ENCODE data around the gene MAP2K5.

Gene MAP2K5

DNA sequence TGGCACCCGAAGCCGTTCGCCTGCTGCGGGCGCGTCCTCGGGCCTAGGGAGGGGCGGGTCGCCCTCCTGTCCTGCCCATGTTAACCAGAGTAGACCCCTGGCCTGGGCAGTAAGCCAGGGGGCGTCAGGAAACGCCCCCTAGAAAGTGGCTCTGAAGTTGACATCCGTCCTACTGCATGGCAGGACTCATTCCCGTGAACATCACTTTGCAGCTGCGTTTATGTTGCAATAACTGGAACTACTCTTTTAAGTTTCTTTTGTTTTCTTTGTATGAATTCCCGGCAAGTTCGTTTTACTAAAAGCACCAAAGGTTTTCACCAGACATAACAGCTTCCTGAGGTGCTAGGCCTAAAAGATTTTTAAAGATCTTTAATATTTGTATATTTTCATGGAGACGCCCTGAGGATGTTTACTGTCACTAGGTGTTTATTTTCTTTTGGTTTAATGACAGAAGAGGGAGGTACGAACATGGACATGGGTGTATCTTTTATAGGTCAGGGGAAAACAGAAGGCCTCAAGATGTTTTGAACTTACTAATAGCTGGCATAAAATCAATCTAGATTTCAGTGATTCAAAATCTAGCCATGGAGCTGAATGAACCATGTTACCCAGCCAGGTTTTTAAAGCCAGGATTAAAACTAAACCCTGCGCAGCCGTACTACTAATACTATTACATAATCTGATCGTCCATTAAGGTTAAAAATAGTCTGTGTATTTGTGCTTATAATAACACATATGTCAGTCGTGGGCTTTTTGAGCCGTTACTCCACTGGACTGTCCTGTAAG is 20.5 kb upstream of the MAP2K5 start:
- DNase-seq: no peak

DNA sequence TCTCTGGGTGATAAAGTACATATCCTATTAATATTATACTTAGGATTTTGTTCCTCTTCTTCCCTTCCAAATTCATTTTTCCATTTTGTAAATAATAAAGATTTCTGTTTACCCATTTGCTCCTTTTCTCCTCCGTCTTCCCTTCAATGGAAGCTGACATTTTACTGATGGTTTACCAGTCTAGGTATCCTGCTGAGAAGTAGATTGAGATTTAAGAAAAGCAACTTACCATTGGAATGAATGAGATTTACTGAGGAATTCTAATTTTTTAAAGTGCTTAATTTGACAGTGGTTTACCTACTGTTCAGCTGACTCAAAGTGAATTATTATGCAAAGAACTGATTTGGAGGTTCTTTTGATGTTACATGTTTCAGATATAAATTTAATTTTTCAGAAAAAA is 19.2 kb upstream of the MAP2K5 start:
- DNase-seq: no peak

DNA sequence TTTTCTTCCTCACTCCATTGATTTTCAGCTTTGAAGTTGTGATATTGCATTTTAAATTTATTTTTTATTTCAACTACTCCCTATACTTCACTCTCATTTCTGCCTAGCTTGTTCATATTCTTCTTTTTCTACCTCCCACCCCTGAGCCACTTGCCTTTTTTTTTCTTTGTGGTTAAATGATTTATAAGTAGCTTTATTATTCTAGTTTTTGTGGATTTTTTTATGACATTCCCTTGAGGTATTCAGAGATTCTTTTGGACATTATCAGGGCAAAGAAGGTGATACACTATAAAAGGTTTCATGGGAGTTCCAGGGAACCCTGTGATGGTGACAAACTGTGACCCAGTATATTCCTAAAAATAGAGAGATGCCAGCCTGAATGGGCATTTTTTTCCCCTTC is 18.3 kb upstream of the MAP2K5 start:
- DNase-seq: no peak

DNA sequence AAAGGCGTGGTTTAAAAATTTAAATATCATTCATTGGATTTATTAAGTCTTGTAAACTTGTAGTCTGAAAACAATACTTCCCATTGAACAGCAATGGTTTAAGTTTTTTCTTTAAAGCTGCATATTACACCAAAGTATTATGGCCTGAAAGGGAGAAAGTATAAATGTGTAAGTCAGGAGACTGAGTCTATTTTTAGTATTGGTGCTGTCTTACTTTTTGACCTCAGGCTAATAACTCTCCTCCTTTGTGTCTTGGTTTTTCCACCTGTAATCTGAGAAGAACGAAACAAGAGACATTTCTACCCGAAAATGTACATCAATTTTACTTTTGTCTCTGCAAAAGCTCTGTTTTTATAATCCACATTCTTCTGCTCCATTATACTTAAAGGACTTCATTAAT is 14.0 kb upstream of the MAP2K5 start:
- no peak for DNase-seq

DNA sequence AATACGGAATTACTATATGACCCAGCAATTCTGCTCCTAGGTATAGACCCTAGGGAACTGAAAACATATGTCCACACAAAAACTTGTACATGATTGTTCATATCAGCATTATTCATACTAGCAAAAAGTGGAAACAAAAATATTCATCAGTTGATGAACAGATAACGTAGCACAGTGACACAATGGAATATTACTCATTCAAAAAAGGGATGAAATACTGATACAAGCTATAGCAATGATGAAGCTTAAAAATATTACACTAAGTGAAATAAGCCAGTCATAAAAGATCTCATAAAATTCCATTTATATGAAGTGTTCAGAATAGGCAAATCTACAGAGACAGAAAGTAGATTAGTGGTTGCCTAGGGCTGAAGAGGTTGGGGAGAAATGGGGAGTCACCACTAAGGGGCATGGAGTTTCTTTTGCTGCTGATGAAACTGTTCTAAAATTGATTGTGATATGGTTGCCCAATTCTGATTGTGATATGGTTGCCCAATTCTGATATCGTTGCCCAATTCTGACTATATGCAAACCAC is 11.1 kb upstream of the MAP2K5 start:
- no peak for DNase-seq

DNA sequence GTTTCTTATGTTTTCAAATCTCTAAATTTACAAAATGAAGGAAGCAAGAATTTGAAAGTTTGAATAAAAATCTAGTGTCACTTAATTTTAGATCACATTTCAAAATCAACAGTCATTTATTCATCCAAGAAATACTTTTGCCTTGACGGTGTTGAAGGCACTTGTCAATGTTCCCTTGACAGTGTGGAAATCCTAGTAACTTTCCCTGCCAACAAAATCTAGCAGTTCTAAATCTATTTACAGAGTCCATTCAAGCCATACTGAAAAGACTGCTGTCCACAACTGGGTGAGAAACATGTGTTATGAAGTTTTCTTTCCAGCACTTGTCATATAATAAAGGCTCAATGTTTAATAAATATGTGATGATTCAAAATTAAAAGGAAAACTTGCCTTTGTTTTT is 8.6 kb upstream of the MAP2K5 start:
- DNase-seq: no peak

DNA sequence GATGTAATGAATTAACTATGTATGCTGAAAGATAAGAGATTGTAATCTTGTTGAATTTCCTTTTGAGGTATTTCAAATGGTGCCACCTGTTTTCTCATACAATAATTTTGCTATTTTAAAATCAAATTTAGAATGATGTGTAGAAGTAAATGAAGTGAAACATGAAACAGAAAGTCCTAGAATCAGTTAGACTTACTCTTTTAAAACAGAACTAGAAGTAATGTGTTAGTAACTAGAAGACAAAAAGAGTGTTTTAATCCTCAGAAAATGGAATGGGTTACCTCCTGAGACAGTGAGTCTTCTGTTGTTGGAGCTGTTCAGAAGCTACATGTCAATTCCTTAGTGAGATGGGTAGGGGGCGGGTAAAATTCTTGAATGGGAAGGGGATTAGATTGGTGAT is 8.1 kb upstream of the MAP2K5 start:
- no peak for DNase-seq

DNA sequence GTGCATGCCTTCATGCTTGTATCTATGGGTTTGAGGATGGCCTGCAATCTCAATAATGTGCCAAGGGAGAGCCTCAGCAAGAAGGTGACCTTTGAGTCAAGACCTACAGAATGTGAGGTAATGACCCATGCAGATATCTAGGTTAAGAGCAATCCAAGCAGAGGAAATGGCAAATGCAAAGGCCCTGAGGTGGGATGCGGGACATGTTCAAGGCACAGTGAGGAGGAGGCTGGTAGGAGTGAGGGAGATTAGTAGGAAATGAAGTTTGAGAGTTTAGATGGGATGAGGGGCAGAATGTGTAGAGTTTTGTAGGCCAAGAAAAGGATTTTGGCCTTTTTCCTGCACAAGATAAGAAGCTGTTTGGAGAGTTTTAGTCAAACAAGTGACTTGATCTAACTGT is 4.7 kb upstream of the MAP2K5 start:
- DNase-seq: no peak

DNA sequence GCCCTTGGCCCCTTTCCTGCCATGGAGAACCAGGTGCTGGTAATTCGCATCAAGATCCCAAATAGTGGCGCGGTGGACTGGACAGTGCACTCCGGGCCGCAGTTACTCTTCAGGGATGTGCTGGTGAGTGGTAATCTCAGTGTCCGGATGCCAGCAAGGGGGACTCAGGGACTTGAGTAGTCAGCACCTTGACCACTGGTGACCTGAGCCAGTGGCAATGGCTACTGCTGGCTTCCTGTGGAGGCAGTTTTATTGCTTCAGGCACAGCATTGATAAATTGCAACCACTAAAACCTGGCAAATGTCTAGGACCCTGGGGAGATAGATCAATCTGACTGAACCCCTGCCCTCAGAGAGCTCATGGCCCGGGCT is 830 bp downstream of the MAP2K5 start:
- no peak for DNase-seq

DNA sequence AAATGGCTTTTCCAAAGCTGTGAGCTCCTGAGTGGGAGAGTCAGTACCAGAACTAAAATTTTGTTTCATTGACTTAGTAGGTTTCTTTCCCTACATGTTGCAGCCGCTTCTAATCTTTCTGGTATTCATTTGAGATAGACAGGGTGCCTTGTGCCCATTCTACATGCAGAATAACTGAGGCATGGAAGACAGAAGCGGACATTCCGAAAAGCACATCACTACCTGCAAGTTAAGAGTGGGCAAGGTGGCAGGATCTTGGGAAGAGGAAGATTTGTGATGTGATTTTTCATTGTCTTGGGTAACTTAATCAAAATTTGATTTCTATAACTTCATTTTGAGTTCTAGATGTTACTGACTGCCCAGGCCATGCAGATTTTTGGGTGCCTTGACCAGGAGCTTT is 2.0 kb downstream of the MAP2K5 start:
- no peak for DNase-seq

DNA sequence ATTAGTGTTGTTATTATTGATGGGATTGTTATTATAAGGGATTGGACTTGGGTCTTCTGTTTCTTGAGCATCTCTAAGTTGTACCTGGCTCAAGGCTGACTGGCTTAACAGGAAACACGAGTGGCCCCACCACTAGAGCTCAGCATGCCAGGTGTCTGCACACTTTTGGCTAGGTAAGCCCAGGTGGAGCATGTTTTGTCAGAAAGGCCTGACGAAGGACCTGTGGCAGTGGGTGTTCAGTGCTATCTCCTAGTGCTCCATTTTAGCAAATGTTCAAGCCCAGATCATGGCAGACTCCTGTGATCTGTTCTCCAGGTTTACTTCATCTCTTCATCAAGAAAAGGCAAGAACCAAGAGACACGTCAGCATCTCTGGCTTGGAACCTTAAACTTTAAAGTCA is 3.4 kb downstream of the MAP2K5 start:
- DNase-seq: no peak

DNA sequence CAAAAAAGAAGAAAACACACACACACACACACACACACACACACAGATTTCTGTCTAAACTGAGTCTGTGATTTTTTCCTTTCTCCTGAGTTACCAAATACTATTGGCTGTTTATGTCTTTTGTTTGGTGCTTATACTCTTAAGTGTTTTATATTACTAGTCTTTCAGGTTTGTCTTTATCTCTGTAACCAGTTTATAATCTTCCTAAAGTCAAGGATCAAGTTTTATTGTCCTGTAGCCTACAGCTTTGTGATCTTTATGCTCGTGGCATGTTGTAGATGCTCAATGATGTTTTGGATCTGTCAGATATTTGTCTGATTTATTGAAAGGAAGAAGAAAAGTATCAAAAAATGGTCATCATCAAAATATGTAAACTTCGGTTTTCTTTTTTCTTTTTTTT is 4.6 kb downstream of the MAP2K5 start:
- no peak for DNase-seq

DNA sequence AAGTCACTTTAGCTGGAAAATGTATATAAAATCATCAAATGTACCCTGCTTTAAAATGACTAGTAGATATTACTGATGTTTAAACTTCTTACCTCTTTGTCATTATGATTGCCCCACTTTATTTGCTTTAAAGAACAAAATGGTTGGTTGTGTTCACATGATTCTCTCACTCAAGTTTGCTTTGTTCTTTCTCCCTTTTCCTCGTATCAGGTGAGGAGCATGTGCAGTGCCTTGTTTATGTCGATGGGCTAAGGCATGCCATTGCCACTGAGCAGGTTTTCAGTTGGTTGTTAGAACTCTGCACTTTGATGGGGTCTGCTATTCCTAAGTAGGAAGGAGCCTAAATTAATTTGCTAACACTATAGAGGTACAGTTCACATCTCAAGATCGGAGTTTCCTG is 5.3 kb downstream of the MAP2K5 start:
- no peak for DNase-seq

DNA sequence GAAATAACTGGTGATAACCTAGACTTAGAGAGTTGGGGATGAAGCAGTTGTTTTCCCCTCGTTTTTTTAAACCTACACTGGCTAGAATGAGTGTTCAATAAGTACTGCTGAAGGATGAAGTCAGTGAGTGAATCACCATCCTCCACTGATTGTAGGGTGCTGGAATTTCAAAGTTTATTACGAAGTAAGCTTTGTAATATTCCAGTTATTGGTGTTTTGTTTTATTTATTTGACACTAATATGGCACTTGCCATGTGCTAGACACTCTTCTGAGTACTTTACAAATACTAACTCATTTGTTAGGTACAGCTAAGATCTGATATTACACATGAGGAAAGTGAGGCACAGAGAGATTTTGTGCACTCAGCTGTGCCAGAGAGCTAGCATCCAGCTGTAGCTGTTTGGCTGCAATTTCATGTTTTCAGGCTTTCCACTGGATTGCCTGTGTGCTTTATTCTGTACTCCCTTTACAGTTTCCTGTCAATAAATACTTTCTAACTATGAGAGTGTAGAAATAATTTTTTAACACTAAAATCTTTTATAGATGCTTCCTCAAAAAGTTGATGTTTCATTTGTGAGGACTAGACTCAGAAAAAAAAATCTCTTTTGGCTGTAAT is 5.8 kb downstream of the MAP2K5 start:
- DNase-seq: no peak

DNA sequence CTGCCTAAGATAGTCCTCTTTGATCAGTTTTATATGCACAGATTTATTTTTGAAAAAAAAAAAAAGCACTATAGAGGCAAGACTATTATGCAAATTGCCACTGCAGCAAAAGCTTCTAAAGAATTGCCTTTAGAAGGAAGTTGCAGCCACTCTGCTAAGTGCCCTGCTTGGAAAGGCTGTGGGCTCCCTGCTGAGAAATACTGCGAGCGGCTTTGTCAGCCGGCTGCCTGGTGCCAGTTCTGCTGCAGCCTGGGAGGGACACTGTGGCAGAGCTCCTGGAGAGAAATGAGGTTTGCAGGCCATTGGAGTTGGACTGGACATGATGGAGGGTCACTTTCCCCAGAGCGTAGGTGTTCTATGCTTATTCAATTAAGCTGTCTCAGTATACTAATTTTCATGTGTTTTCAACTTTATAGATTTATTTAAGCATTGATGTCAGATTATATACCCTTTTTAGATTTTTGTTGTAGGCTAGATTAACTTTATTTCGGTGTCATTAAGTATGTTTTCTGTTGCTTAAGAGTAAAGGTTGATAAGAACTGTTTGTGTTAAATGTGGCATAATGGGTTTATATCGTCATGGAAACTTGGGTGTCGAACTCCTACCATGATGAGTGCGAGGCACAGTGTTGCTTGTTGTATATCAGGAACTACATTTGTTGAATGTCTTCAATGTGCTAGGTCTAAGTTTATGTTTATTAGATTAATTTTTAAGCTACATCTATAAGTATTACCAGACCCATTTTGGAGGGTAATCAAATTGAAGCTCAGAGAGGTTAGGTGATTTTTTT is 6.6 kb downstream of the MAP2K5 start:
- DNase-seq: no peak

DNA sequence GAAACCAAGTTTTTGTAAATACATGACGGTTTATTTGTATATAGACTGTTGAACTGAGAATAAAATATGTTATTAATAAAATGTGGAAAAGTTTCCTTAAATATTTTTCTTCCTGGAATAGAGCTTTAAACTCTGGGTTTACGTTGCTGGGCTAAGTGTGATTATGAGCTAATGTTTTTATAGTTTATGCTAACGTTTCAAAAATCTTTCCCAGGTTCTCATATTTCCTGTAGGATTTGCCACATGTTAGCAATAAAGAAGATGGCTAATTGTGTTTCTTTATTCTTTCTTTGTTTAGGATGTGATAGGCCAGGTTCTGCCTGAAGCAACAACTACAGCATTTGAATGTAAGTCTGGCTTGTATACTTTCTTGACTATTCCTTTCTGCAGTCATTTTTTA is 7.2 kb downstream of the MAP2K5 start:
- DNase-seq: no peak

DNA sequence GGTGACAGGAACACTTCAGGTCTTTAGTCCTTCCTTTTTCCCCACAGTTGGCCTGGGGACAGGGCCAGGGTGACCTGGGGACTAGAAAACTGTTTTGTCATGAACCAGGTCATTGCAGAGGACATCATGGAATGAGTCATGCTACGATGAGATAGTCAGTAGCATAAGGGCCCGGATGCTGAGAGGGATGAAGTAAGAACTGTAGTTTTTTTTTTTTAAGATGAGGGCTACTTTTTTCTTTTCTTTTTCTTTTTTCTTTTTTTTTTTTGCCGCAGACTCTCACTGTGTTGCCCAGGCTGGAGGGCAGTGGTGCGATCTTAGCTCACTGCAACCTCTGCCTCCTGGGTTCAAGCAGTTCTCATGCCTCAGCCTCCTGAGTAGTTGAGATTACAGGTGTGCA is 8.0 kb downstream of the MAP2K5 start:
- DNase-seq: no peak

DNA sequence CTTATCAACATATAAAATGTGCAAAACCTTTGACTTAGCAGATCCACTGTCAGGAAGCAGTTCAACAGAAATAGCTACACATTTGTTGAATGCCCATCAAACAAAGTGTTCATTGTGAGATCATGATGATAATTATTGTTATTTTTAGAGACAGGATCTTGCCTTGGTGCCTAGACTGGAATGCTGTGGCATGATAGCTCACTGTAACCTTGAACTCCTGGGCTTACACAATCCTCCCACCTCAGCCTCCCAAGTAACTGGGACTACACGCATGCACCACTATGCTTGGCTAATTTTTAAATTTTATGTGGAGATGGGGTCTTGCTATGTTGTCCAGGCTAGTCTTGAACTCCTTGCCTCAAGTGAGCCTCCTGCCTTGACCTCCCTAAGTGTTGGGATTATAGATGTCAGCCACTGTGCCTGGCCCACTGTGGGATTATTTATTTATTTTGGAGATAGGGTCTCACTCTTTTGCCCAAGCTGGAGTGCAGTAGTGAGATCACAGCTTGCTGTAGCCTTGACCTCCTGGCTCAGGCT is 8.8 kb downstream of the MAP2K5 start:
- no peak for DNase-seq

DNA sequence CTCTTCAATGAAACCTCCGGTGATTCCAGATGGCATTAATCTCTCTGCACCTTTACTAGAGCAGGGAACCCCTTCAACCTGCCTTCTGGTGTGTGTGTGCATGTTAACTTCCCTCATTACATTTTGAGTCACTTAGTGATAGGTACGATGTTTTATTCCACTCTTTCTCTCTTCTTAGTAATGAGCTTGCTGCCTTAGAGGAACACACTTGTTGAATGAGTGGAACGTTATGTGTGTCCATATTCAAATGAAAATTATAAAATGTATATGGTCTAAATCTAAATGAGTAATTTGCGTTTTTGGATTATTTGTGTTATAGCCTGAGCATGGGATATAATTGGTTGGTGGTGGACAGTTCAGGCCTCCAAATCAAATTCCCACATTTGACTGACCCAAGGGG is 12.1 kb downstream of the MAP2K5 start:
- no peak for DNase-seq

DNA sequence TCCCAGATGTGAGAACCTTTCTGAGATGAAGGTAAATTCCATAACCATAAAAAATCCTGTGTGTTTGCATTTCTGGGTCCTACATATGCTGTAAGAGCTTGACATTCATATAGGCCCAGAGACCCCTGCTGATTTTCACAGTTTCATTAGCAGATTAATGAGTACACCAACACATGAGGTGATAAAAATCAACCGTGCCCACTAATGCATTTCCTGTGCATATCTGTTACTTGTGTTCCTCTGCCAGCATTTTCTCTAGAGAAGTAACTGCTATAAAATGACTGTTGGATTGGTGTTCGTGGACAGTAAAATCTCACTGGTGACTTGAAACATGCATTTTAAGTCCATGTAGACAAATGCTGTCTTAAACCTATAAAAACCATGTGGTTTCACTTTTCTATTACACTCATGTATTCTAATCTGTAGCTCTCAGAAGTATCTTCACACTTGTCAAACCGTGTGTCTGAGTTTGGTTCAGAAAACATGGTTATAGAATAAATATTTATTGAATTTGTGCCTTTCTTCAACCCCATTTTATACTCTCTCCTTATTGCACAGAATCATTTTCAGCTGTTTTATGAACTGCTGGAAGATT is 14.6 kb downstream of the MAP2K5 start:
- no peak for DNase-seq

DNA sequence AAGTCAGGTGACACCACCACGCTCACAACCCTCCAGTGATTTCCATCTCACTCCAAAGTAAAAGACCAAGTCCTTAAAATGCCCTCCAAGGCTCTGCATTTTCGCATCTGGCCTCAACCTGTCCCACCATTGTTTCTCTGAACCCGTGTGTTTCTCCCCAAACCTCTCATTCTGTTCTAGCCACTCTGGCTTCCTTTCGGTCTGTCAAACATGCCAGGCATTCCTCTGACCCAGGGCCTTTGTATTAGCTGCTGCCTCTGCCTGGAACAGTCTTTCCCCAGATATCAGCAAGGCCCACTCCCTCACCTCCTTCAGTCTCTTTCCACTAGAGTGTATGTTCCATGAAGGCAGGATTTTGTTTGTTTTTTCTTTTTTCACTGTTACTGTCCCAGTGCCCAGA is 16.0 kb downstream of the MAP2K5 start:
- DNase-seq: no peak

DNA sequence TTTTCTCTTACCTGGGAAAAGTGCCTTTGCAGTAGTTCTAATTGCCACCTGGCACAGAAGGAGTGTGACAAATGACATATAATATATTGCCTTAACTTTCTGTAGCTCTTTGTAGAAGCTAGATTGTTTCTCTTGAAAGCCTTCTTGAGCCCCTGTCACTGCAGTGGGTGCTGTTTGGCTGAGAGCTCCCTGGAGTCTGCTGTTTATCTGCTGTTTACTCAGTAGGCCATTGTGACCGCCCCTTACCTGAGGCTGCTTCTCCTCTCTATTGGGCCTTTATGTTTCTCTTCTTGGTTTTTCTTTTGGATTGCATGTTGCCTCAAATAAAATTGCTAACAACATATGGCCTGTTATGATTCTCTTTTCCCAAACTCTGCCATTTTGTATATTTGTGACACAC is 16.7 kb downstream of the MAP2K5 start:
- no peak for DNase-seq

DNA sequence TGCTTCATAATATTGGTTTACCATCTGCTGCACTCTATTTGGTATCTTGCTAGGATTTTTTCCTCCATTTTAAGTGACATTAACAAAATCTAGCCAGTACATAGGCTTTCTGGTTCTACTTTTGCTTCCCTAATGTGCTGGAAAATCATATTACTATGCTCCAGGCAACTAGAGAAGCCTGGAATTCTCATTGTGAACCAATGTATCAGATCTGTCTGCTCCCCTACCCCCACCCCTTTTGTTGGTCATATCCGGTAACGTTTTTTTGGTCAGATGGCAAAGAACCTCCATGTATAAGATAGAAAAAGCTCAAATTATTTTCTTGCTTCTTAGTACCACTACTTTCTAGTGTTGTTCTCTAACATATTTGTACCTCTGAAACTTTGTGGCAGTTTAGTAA is 17.1 kb downstream of the MAP2K5 start:
- DNase-seq: no peak

Data from effector CD4-positive, alpha-beta T cell (primary cell).